Effector memory CD8-positive, alpha-beta T cell (primary cell): ENCODE data around the gene SPAST.
"Not testable (repeated sequence)": the region's sequence is repeated elsewhere in the genome, so short reads cannot be mapped to it uniquely, and the experiment has no call there.

Experiments used
- ATAC-seq: fragments of 150-1000 bp; cut with Tn5 transposase; replicated peaks from 2 replicates; pipeline ENCODE4 v1.10.0; 2021; ENCODE audit warnings: mild to moderate bottlenecking, moderate library complexity
- DNase-seq, 3 experiments: peaks; one replicate each; pipeline ENCODE4 v3.0.0; 2021
- H3K27ac Mint-ChIP-seq, 2 donors: one replicate each; pipeline ENCODE4 v1.8.0; 2022; ENCODE audit warnings: mild to moderate bottlenecking in 2 of 2, mixed read lengths in 2 of 2, moderate library complexity in 2 of 2
- H3K27me3 Mint-ChIP-seq, 2 donors: one replicate each; pipeline ENCODE4 v1.8.0; 2022; ENCODE audit warnings: mixed read lengths in 2 of 2
- H3K36me3 Mint-ChIP-seq: one replicate; pipeline ENCODE4 v1.8.0; 2022; ENCODE audit warnings: mild to moderate bottlenecking, moderate library complexity, mixed read lengths; ENCODE audit not compliant: insufficient read depth
- H3K4me1 Mint-ChIP-seq, 2 donors: one replicate each; pipeline ENCODE4 v1.8.0; 2022; ENCODE audit warnings: low read depth in 2 of 2, mixed read lengths in 2 of 2
- H3K4me3 Mint-ChIP-seq, 2 donors: one replicate each; pipeline ENCODE4 v1.8.0; 2022; ENCODE audit warnings: mild to moderate bottlenecking in 2 of 2, mixed read lengths in 2 of 2, moderate library complexity in 2 of 2
- H3K9me3 Mint-ChIP-seq, 2 donors: one replicate each; pipeline ENCODE4 v1.8.0; 2022; ENCODE audit warnings: mixed read lengths in 2 of 2
- total RNA-seq, 9 experiments: gene quantifications; one replicate each; lab custom pipeline; 2026; lab: John Stamatoyannopoulos, UW

The SPAST gene
- 18.1 to 72.7 (median 44.1) reads per million in 9 experiments for total RNA-seq

- Mint-ChIP-seq H3K36me3 (peaks cover 13% of the 10 kb centered on the region), H3K4me3 (peak within 1 kb of the TSS; percentile 98), H3K27me3 (no peaks in the 10 kb centered on the region), H3K4me1 (peaks cover 20 to 23% of the 10 kb centered on the region in 2 donors), H3K9me3 (no peaks in the 10 kb centered on the region), H3K27ac (peak within 1 kb of the TSS; percentile 90 to 94)
- peak; percentile 90 to 93 (median 93) for DNase-seq
- ATAC-seq: peak; percentile 86
These were observed at the start of gene SPAST for GRCh38 chr2:32063310-32064020. TSS of gene SPAST (plus strand) at chr2:32063556. CDS start at chr2:32063832, 276 bp downstream.

GRCh38 chr2:32018789-32019482 lies 44.4 kb upstream of the SPAST start:
- H3K4me1 Mint-ChIP-seq, H3K27me3 Mint-ChIP-seq, H3K9me3 Mint-ChIP-seq, ATAC-seq, DNase-seq, H3K4me3 Mint-ChIP-seq: not testable (repeated sequence)
- peak overlapping the region in 1 of 2 donors; percentile 31 for H3K27ac Mint-ChIP-seq
- H3K36me3 Mint-ChIP-seq: peaks cover 32% of the 10 kb centered on the region

GRCh38 chr2:32034198-32034887 lies 29.0 kb upstream of the SPAST start:
- not testable (repeated sequence) for ATAC-seq, H3K9me3 Mint-ChIP-seq, DNase-seq, H3K27me3 Mint-ChIP-seq
- Mint-ChIP-seq H3K27ac (peak overlapping the region in 1 of 2 donors; percentile 84), H3K36me3 (peaks cover 39% of the 10 kb centered on the region), H3K4me1 (peaks cover 11 to 34% of the 10 kb centered on the region in 2 donors), H3K4me3 (peak overlapping the region in 1 of 2 donors; percentile 0)

GRCh38 chr2:32039447-32040219 lies 23.7 kb upstream of the SPAST start, which contains the start of gene DPY30:
TSS of gene DPY30 (minus strand) at chr2:32039805. CDS start at chr2:32039456, 349 bp downstream.
- Mint-ChIP-seq H3K27me3 (no peaks in the 10 kb centered on the region), H3K4me1 (peaks cover 3 to 10% of the 10 kb centered on the region in 2 donors), H3K4me3 (peak within 1 kb of the TSS; percentile 85 to 96), H3K36me3 (peaks cover 20% of the 10 kb centered on the region), H3K9me3 (no peaks in the 10 kb centered on the region), H3K27ac (peak within 1 kb of the TSS; percentile 92 to 97)
- peak; percentile 95 for ATAC-seq
- DNase-seq: peak; percentile 87 to 92 (median 88)

GRCh38 chr2:32043561-32043960 lies 19.8 kb upstream of the SPAST start:
- Mint-ChIP-seq H3K4me3 (no peak overlapping the region), H3K36me3 (peaks cover 12% of the 10 kb centered on the region), H3K27me3 (no peaks in the 10 kb centered on the region), H3K9me3 (no peaks in the 10 kb centered on the region), H3K27ac (no peak overlapping the region), H3K4me1 (peaks cover 3 to 10% of the 10 kb centered on the region in 2 donors)
- DNase-seq (no peak), ATAC-seq (no peak)

GRCh38 chr2:32051836-32052439 lies 11.4 kb upstream of the SPAST start:
- no peaks in the 10 kb centered on the region for H3K9me3 Mint-ChIP-seq
- no peak for ATAC-seq
- no peak for DNase-seq
- no peak overlapping the region for H3K4me3 Mint-ChIP-seq
- no peaks in the 10 kb centered on the region for H3K27me3 Mint-ChIP-seq
- H3K4me1 Mint-ChIP-seq: no peaks in the 10 kb centered on the region
- H3K27ac Mint-ChIP-seq: no peak overlapping the region
- peaks cover 2% of the 10 kb centered on the region for H3K36me3 Mint-ChIP-seq

GRCh38 chr2:32054583-32054982 lies 8.8 kb upstream of the SPAST start:
- not testable (repeated sequence) for ATAC-seq, H3K27me3 Mint-ChIP-seq, H3K4me1 Mint-ChIP-seq, H3K4me3 Mint-ChIP-seq, H3K36me3 Mint-ChIP-seq, H3K27ac Mint-ChIP-seq, H3K9me3 Mint-ChIP-seq, DNase-seq

GRCh38 chr2:32058130-32058529 lies 5.2 kb upstream of the SPAST start:
- Mint-ChIP-seq H3K27me3 (no peaks in the 10 kb centered on the region), H3K4me3 (no peak overlapping the region), H3K36me3 (peaks cover 1% of the 10 kb centered on the region), H3K27ac (no peak overlapping the region), H3K4me1 (peaks cover 5 to 8% of the 10 kb centered on the region in 2 donors), H3K9me3 (no peaks in the 10 kb centered on the region)
- ATAC-seq: no peak
- DNase-seq: no peak

- Mint-ChIP-seq H3K27ac (no peak overlapping the region), H3K4me3 (no peak overlapping the region)
These were observed 3.1 kb upstream of the SPAST start for GRCh38 chr2:32060266-32060665.

GRCh38 chr2:32061430-32061829 lies 1.9 kb upstream of the SPAST start:
- Mint-ChIP-seq H3K36me3 (peaks cover 10% of the 10 kb centered on the region), H3K4me1 (peaks cover 20 to 23% of the 10 kb centered on the region in 2 donors), H3K9me3 (no peaks in the 10 kb centered on the region), H3K27me3 (no peaks in the 10 kb centered on the region), H3K27ac (no peak overlapping the region), H3K4me3 (peak overlapping the region; percentile 11 to 98)
- DNase-seq: no peak
- no peak for ATAC-seq

More at GRCh38 chr2:32060266-32060665, 3.1 kb upstream of the SPAST start:
- Mint-ChIP-seq H3K4me1 (peaks cover 10 to 18% of the 10 kb centered on the region in 2 donors), H3K27me3 (no peaks in the 10 kb centered on the region), H3K9me3 (no peaks in the 10 kb centered on the region), H3K36me3 (peaks cover 4% of the 10 kb centered on the region)
- DNase-seq (no peak), ATAC-seq (no peak)

- H3K4me1 Mint-ChIP-seq: peaks cover 20 to 23% of the 10 kb centered on the region in 2 donors
- peak overlapping the region; percentile 98 for H3K4me3 Mint-ChIP-seq
These were observed 1.1 kb upstream of the SPAST start for GRCh38 chr2:32061973-32062861.

More at GRCh38 chr2:32061973-32062861, 1.1 kb upstream of the SPAST start:
- Mint-ChIP-seq H3K36me3 (peaks cover 13% of the 10 kb centered on the region), H3K27ac (no peak overlapping the region), H3K9me3 (no peaks in the 10 kb centered on the region), H3K27me3 (no peaks in the 10 kb centered on the region)
- no peak for ATAC-seq
- no peak for DNase-seq
